Upper lobe of left lung (tissue), 4 donors: Measurements from ENCODE around the gene STXBP6.

Source experiments
- POLR2A ChIP-seq, 4 donors: fragments of 450-650 bp; IDR thresholded peaks; one replicate each; pipeline ENCODE4 v1.5.1; 2016 to 2017; ENCODE audit warnings: antibody characterized with exemption in 4 of 4, mild to moderate bottlenecking in 2 of 4
- TF ChIP-seq, protein P1 (sequence below), 6 experiments: fragments of 450-650 bp in 4 of 6; fragments of 200-600 bp in 2 of 6; sonication (generic) in 2 of 6; IDR thresholded peaks; one replicate each; pipeline ENCODE4 v1.5.1; 2016 to 2019; ENCODE audit warnings: antibody characterized with exemption in 6 of 6

DNA sequence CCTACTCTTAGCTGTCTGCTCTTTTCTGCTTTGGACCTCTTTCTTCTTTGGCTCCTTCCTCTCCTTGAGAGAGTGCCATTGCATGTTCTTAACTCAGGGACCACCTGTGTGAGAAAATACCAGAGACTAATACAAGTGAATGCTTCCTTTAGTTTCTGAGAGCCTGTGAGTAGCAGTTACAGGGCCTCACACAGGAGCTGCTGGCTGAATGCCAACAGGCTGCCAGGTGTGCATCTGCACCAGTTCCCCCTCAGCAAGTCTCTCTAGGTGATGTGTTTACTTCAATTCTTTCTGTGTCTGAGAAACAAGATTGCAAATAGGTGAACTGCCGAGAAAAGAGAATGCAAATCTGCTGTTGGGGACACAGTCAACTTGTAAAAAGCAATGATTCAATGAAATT, 108.2 kb downstream of the STXBP6 start:
- TF ChIP-seq, protein P1, sequence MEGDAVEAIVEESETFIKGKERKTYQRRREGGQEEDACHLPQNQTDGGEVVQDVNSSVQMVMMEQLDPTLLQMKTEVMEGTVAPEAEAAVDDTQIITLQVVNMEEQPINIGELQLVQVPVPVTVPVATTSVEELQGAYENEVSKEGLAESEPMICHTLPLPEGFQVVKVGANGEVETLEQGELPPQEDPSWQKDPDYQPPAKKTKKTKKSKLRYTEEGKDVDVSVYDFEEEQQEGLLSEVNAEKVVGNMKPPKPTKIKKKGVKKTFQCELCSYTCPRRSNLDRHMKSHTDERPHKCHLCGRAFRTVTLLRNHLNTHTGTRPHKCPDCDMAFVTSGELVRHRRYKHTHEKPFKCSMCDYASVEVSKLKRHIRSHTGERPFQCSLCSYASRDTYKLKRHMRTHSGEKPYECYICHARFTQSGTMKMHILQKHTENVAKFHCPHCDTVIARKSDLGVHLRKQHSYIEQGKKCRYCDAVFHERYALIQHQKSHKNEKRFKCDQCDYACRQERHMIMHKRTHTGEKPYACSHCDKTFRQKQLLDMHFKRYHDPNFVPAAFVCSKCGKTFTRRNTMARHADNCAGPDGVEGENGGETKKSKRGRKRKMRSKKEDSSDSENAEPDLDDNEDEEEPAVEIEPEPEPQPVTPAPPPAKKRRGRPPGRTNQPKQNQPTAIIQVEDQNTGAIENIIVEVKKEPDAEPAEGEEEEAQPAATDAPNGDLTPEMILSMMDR (IDR thresholded peaks at IDR 0.05): no peak
- TF ChIP-seq POLR2A (IDR thresholded peaks at IDR 0.05): no peak
